Left lung (tissue), 10 donors: ENCODE results near the gene SLC17A5. TPM values are rescaled to one million over a fixed set of nuclear protein-coding genes. Genes with fewer than 3 reads are reported as not detected.
"Not testable (repeated sequence)": the region's sequence is repeated elsewhere in the genome, so short reads cannot be mapped to it uniquely, and the experiment has no call there.

Source experiments
- ATAC-seq: fragments of 200-7000 bp; cut with Tn5 transposase; one replicate; pipeline ENCODE4 v1.9.1; 2020; ENCODE audit warnings: moderate library complexity
- DNase-seq, 4 donors: peaks; one replicate each; pipeline ENCODE4 v3.0.0-alpha.2; 2013 to 2020
- H3K27ac ChIP-seq, 2 donors: fragments of 200-600 bp; sonication (generic) in 1 of 2; one replicate each; pipeline versions ENCODE4 v1.5.0 to v1.8.0; 2020 to 2021
- H3K27me3 ChIP-seq, 2 donors: fragments of 200-600 bp; sonication (generic) in 1 of 2; one replicate each; pipeline versions ENCODE4 v1.5.0 to v1.8.0; 2020 to 2021
- H3K36me3 ChIP-seq, 2 donors: fragments of 200-600 bp; sonication (generic) in 1 of 2; one replicate each; pipeline versions ENCODE4 v1.5.0 to v1.8.0; 2020 to 2021
- H3K4me1 ChIP-seq, 2 donors: fragments of 200-600 bp; one replicate each; pipeline ENCODE4 v1.8.0; 2021
- H3K4me3 ChIP-seq, 2 donors: fragments of 200-600 bp; sonication (generic) in 1 of 2; one replicate each; pipeline versions ENCODE4 v1.5.0 to v1.8.0; 2020 to 2021; ENCODE audit warnings: mild to moderate bottlenecking in 1 of 2
- H3K9me3 ChIP-seq, 2 donors: fragments of 200-600 bp; sonication (generic) in 1 of 2; one replicate each; pipeline versions ENCODE4 v1.5.0 to v1.8.0; 2020 to 2021
- CTCF ChIP-seq, 2 donors: fragments of 200-600 bp; sonication (generic) in 1 of 2; IDR thresholded peaks; one replicate each; pipeline versions ENCODE4 v1.5.0 to v1.8.0; 2021; ENCODE audit warnings: antibody characterized with exemption in 2 of 2
- intact Hi-C, 2 donors: fragments of 100-400 bp; cut with DNase I; formaldehyde crosslinking; loops; one replicate each; pipeline versions ENCODE4 v1.11.2 to v1.14.2; 2022
- polyA plus RNA-seq, 6 donors: library from polyadenylated mRNA; unstranded; fragments of 120-200 nt; gene quantifications; one replicate each; pipeline ENCODE4 v1.2.1, GENCODE V29; 2013; ENCODE audit not compliant: insufficient read length in 6 of 6
- total RNA-seq, 2 donors: library from RNA; stranded (reverse); fragmentation: NEBNext Ultra II Directional; extraction: Animal tissue kit (Norgen Biotek cat#: 25700); gene quantifications; one replicate each; pipeline ENCODE4 v1.2.1, GENCODE V29; 2021
- donor health status: DM: no; HTN: yes; CAD: no.
- donor health status: DM: no; HTN: no; CAD: no.

Gene SLC17A5
- total and polyA plus RNA-seq, 8 donors, result 8.7 to 27.8 (median 10.3) TPM

- Histone ChIP-seq H3K4me1 (no peaks in the 10 kb centered on the region), H3K9me3 (no peaks in the 10 kb centered on the region), H3K36me3 (peaks cover 0 to 98% of the 10 kb centered on the region in 2 donors), H3K27me3 (no peaks in the 10 kb centered on the region), H3K4me3 (no peak overlapping the region), H3K27ac (no peak overlapping the region)
- ATAC-seq (no peak), DNase-seq (no peak)
- no peak for TF ChIP-seq CTCF (IDR thresholded peaks at IDR 0.05)
- intact Hi-C loops, result no loop called here
These were observed 21.4 kb downstream of the SLC17A5 start for GRCh38 chr6:73632346-73632745.

DNA sequence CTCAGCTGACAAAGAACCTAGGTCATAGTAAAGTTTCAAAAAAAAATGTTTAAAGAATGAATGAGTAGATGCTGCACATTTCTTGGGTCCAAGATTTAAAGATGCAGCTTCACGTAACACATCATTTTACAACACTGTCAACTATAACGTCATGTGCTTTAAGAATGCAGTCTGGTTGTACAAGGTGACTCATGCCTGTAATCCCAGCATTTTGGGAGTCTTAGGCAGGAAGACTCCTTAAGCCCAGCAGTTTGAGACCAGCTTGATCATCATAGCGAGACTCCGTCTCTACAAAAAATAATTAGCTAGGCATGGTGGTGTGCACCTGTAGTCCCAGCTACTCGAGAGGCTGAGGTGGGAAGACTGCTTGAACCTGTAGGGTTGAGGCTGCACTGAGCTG lies 21.9 kb downstream of the SLC17A5 start:
- DNase-seq (no peak), ATAC-seq (no peak)
- no peak overlapping the region for H3K27ac ChIP-seq
- H3K4me1 ChIP-seq, result no peaks in the 10 kb centered on the region
- intact Hi-C loops, result no loop called here
- no peak for TF ChIP-seq CTCF (IDR thresholded peaks at IDR 0.05)
- no peak overlapping the region for H3K4me3 ChIP-seq
- H3K9me3 ChIP-seq, result no peaks in the 10 kb centered on the region
- H3K27me3 ChIP-seq, result no peaks in the 10 kb centered on the region
- H3K36me3 ChIP-seq, result peaks cover 0 to 98% of the 10 kb centered on the region in 2 donors

DNA sequence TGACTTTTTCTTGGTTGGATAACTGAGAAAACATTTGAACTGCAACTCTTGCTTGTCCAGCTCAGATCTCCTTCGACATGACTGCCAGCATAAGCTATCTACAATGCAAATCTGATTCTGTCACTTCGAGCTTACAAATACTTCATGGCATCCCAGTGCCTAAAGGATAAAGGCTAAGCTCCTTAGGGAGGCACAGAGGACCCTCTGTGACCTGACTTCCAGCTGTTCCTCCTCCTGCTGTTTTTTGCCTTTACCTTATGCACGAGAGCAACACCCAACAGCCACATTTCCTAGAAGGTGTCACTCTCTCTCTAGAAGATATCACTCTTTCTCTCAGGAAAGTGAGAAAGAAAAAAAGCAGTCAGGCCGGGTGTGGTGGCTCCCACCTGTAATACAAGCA lies 23.4 kb downstream of the SLC17A5 start:
- H3K36me3 ChIP-seq, result peaks cover 0 to 98% of the 10 kb centered on the region in 2 donors
- H3K4me1 ChIP-seq, result no peaks in the 10 kb centered on the region
- intact Hi-C loops, result no loop called here
- no peak for ATAC-seq
- no peak for TF ChIP-seq CTCF (IDR thresholded peaks at IDR 0.05)
- no peaks in the 10 kb centered on the region for H3K9me3 ChIP-seq
- no peak overlapping the region for H3K27ac ChIP-seq
- DNase-seq, result no peak
- H3K4me3 ChIP-seq, result no peak overlapping the region
- H3K27me3 ChIP-seq, result no peaks in the 10 kb centered on the region

DNA sequence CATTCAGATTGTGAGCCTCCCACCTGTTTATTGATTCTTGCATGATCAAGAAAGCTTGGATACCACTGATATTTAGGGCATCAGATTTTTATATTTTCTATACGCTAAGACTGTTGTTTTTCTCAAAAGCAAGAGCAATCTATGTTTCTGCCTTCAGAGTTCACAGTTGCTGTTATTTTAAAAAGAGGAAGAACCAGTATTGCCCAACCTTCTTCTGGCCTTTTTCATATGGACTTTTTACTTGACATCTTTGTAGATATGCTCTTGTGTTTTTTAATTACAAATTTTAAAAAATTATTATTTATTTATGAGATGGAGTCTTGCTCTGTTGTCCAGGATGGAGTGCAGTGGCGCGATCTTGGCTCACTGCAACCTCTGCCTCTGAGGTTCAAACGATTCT lies 28.9 kb downstream of the SLC17A5 start:
- intact Hi-C loops, result no loop called here
- no peaks in the 10 kb centered on the region for H3K4me1 ChIP-seq
- DNase-seq (no peak), ATAC-seq (no peak)
- H3K27ac ChIP-seq, result no peak overlapping the region
- H3K9me3 ChIP-seq, result no peaks in the 10 kb centered on the region
- H3K4me3 ChIP-seq, result no peak overlapping the region
- peaks cover 0 to 78% of the 10 kb centered on the region in 2 donors for H3K36me3 ChIP-seq
- no peaks in the 10 kb centered on the region for H3K27me3 ChIP-seq
- TF ChIP-seq CTCF (IDR thresholded peaks at IDR 0.05), result no peak

- H3K27ac ChIP-seq, DNase-seq, H3K4me3 ChIP-seq, intact Hi-C loops, H3K9me3 ChIP-seq, H3K27me3 ChIP-seq, ATAC-seq, H3K4me1 ChIP-seq: not testable (repeated sequence)
- peaks cover 0 to 73% of the 10 kb centered on the region in 2 donors for H3K36me3 ChIP-seq
These were observed 30.3 kb downstream of the SLC17A5 start for GRCh38 chr6:73623480-73623879.

DNA sequence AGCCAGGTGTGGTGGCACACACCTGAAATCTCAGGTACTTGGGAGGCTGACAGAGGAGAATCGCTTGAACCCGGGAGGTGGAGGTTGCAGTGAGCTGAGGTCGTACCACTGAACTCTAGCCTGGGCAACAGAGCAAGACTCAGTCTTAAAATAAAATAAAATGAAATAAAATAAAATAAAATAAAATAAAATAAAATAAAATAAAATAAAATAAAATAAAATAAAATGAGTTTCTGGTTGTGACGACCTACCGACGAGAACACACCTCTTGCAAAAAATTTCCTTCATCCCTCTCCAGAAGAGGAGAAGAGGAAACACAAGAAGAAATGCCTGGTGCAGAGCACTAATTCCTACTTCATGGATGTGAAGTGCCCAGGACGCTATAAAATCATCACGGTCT lies 35.7 kb downstream of the SLC17A5 start:
- DNase-seq, H3K4me1 ChIP-seq, H3K27ac ChIP-seq, H3K4me3 ChIP-seq, H3K27me3 ChIP-seq, ATAC-seq, H3K9me3 ChIP-seq: not testable (repeated sequence)
- intact Hi-C loops, result loop anchor here in 1 of 2 donors (10.0 kb wide), 1 partner anchor 103 kb away; no protein-coding TSS in a partner anchor
- H3K36me3 ChIP-seq, result peaks cover 0 to 70% of the 10 kb centered on the region in 2 donors
